Stimulated activated CD8-positive, alpha-beta memory T cell treated with anti-CD3 and anti-CD28 coated beads, Interleukin-4, amount 100 ng/mL, for 24 hours (primary cell): ENCODE results near the gene EPC1.
A peak's percentile ranks its signal among the peaks of the same experiment; 100 is the strongest.

Source experiments
- DNase-seq: peaks from one replicate; pipeline ENCODE4 v3.0.0-alpha.2; 2020; ENCODE audit warnings: low read depth

EPC1 gene

DNA sequence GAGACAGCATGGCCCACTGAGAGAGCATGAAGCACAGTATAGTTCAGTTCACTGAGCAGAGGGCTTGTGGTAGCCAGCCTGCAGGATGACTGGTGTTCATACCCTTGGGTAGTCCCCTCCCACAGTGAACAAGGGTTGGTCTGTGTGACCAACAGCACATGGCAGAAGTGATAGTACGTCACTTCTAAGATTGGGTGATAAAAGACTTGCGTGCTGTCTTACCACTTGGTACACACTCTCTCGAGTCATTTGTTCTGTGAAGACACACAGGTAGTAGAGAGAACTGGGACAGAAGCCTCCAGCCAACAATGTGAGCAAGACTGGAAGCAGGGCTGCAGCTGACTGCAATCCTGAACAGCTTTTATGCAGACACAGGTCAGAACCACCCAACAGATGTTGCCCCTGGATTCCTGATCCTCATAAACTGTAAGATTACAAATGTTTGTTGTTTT, 14.6 kb downstream of the EPC1 start:
- DNase-seq = peak; percentile 47

DNA sequence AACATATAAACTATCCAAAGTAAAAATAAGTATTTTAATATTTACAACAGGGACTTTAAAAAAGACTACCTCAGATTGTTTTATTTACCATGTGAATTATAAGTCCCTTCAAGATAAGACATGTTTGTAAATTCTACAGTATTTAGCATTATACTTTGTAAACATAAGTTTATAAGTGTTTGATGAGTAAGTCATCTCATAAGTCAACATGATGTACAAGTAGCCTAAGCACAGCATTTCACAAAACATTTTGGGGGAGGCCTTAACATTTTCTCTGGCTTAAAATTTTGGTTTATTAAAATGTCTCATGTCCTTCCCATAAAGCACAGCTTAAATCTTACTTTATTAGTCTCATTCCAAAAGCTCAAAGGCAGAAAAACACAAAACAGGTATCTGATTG, 15.4 kb downstream of the EPC1 start:
- no peak for DNase-seq

DNA sequence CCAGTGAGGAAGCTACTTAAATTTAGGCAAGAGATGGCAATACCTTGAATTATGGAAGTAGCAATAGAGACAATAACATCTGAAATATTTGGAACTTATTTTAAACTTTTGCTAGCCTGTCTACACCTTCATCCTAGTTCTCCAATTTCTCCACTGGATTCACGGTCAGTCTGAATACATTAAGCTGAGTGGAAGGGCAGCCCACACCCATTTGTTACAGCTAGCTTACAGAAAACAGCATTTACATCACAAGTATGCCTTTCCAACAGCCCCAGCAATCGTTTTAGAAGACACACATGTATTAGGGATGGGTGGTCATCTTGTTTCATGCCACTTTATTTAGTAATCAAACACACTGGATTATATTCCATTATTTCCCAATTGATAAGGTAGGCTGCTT, 16.7 kb downstream of the EPC1 start:
- no peak for DNase-seq

DNA sequence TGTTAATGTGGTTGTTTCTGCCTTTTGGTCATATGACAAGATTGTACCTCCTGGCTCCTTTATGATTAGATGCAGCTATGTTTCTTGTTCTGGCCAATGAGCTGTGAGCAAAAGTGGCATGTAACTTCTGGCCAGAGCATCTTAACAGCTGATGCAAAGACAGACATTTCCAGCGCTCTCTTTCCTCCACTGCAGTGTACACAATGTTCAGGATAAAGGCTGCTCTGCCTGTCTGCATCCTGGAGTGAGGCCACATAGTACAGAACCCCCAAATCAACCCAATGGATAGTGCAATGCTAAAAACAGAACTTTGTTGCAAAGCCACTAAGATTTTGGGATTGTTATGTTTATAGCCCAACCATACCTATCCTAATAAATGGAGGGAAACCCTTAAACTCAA, 17.9 kb downstream of the EPC1 start:
- DNase-seq = no peak

DNA sequence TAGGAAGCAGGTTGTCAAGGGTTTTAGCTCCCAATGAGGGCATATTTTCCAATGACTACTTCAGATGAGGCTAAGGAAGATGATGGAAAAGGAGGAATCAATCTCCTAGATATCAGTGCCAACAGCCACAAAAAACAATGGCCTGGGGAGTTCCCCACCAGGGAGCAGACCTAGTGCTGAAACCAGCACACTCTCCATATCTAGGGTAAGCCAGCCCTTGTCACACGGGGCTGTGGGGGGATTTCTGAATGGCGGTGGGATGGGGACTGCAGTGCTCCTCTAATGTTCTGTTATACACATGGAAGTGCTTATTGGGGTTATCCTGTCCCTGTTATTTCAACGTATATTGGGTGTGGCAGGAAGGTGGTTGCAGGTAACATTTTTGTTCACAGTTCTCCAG, 18.5 kb downstream of the EPC1 start:
- no peak for DNase-seq

DNA sequence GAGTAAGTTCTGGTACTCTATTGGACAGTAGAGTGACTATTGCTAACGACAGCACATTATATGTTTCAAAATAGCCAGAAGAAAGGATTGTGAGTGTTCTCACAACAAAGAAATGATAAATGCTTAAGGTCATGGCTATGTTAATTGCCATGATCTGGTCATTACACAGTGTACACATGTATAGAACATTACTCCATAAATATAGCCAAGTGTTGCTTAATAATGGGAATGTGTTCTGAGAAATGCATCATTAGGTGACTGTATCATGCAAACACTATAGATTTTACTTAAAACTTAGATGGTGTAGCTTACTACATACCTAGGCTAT, 19.6 kb downstream of the EPC1 start:
- DNase-seq = no peak

DNA sequence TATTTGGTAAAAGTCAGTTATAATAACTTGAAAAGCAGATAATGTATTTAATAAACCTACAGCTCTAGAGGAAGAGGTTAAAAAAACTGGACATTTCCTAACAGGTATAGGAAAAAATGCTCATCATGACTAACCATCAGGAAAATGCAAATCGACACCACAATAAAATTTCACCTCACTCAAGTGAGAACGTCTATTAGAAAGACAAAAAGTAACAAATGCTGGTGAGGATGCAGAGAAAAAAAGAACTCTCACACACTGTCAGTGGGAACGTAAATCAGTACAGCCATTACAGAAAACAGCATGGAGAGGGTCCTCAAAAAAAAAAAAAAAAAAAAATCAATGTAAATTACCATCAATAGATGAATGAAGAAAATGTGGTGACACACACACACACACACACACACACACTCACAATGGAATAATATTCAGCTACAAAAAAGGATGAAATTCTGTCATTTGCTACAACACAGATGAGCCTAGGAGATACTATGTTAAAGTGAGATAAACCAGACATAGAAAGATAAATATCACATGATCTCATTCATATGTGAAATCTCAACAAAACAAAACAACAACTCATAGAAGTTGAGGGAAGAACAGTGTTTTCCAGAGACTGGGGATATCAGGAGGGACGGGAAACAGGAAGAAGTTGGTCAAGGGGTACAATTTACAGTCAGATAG, 20.1 kb downstream of the EPC1 start:
- no peak for DNase-seq

DNA sequence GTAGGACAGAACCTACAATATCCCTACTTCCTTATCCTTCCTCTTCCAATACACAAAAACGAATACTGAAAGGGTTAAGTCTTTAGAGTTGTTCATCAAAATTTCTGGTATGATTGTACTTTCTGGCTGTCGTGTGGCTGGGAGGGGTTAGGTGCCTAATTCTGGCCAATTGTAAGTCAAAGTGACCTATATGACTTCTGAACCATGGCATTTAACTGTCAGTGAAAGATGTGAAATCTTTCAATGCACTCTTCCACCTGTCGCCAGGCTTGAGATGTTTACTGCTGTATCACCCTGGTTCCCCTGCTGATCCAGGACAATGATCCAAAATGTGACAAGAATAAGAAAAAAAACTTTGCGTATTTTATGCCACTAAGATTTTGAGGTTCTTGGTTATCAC, 20.8 kb downstream of the EPC1 start:
- no peak for DNase-seq

DNA sequence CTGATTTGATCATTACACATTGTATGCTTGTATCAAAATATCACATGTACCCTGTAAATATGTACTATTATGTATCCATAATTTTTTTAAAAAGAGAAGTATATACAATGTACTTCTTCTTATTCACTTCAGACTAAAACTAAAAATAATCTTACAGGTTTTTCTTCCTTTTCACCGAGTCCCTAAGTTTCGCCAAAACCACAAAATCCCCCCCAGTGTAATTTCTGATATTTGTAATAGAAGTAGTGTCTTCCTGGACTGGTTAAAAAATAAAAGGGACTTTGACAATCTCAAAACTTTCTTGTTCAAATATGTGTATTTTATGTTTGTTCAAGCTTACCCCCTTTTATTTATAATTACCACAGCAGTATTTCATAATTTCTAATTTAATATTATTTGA, 23.9 kb downstream of the EPC1 start:
- DNase-seq = no peak

DNA sequence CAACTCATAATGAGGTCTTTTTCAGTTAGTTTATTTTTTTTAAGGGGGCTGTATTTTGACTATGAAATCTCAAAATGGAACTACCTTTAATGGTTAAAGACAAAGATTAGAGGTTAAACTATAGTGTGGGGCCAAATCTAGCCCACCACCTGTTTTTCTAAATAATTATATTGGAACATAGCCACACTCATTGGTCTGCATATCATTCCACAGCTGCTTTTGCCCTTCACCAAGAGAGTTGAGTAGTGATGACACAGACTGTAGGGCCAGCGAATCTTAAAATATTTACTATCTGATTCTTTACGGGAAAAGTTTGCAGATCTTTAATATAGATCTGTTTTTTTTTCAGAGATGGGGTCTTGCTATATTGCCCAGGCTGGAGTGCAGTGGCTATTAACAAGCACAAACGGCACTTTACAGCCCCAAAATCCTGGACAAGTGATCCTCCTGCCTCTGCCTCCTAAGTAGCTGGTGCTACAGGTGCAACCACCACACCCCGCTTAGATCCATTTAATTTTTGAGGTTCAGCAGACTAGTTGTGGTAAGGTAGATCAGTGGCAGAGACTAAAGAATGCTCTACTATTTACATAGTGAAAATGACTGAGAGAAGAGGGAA, 25.8 kb downstream of the EPC1 start:
- DNase-seq = no peak

DNA sequence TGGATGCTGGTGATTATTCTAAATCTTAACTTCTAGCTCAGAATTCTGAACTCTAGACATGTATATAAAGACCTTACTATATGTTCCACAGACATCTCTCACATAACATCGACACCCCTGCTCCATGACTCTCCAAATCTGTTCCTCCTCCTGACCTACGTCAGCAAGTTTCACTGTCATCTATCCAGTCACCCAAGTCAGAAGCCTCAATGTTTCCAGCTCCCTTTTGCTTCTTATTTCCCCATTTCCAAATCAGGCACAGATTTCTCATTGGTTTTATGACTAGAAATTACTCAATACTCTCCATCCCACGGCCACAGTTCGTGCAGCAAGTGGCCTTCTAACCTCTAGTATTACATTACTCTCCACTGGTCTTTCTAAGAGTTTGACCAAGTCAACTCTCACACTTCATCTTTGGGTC, 28.5 kb downstream of the EPC1 start:
- DNase-seq = no peak

DNA sequence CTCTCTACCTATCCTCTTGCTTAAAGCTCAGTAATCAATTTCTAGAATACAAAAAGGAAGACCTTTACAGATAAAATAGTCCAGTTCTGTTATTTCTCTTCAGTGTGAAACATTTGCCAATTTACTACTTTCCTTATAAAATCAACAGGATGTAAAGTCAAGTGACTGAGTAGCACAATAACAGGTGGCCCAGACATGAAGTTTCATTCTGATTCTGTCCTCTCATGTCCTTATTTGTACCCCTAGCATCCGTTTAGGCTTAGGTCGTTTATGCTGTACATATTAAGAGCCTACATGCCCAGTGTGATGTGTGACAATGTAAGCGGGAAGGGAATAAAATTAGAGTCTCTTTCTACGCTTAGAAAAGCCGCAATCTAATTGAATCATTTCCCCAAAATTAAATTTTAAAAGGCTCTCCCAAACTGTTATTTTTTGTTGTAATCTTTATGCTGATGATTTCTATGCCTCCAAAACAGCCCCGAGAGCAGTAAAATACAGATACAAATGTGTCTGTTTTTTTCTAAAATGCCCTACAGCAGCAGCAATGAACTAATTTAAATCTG, 29.1 kb downstream of the EPC1 start:
- DNase-seq = no peak

DNA sequence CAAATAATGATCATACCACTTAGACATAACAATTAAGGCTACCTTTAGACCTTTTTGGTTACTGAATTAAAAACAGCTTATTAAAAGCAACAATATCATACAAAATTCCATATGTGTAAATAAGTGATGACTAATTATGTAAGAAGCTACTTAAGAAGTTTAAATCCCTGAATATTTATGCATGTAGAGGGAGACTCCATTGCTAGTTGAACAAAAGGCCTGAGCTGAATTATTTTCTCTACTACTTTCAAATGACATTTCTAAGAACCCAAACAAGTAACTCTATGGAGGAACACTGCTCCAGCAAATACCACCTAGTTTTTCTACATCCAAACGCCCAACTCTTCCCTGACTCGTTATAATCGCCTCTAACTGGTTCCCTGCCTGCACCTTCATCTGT, 31.5 kb downstream of the EPC1 start:
- DNase-seq = no peak

DNA sequence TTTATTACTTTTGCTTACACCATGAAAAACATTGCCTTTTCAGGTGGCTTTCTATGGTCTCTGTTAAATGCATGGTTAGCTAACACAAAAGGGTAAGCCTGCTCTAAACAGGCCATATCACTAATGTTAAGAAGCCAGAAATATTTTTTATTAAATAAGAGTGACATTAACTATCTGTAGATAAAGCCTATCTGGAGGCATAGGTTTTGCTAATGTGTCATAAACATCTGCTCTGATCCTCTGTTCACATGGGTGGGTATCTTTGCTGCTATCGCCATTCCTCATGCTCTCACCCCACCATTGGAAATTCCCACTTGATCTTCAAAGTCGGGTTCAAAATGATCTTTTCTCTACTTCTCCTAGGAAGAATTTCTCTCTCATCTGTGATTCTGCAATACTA, 32.4 kb downstream of the EPC1 start:
- DNase-seq = no peak

DNA sequence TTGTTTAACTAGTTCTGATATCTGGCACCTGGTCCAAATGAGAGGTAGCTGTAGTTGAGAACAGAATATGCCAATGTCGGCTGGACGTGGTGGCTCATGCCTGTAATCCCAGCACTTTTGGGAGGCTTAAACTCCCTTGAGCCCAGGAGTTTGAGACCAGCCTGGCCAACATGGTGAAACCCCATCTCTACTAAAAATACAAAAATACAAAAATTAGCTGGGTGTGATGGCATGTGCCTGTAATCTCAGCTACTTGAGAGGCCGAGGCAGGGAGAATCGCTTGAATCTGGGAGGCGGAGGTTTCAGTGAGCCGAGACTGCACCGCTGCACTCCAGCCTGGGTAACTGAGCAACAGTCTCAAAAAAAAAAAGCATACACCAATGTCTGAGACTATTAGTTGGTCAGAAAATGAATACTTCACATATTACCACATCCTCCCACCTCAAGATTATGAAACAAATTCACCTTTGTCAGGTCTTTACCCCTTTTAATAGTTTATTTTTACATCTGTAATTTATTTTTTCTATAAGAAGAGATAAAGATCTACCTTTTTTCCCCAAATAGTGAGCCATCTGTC, 38.8 kb downstream of the EPC1 start:
- DNase-seq = no peak

DNA sequence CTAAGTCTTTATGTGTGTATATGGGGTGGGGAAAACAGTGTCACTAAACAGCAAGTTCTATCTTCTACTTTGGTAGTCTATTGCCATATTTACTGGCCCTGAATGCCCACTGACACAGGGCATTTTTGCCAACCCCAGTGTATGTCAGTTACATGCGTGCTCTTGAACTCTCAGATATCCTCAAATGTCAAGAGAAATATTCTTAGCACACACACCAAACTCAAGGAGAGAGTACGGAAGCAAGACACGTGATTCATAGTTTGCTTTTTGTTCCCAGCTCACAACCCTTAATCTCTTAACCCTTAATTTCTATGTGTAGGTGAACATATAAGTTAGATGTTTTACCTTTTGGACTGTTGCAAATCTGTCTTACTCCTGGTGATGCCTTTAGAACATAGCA, 39.3 kb downstream of the EPC1 start:
- no peak for DNase-seq

DNA sequence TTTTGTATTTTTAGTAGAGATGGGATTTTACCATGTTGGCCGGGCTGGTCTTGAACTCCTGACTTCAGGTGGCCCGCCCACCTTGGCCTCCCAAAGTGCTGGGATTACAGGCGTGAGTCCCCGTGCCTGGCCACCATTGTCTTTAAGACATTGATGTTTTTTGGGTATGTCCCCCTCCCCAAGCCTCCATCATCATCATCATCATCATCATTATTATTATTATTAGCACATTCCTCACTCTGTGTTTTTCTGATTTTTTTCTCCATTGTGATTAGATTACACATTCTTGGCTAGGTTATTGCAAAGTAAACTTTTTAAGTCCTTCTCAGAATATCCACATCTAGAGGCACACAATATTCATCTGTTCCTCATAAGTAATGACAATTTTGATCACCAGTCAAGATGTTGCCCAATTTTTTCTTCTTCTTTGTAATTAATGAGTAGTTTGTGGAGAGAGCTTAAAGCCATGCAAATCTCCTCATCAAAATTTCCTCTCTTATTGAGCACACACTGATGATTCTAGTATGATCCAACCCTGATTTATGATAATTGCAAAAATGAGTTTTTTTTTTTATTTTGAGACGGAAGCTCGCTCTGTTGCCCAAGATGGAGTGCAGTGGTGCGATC, 47.5 kb downstream of the EPC1 start:
- no peak for DNase-seq

DNA sequence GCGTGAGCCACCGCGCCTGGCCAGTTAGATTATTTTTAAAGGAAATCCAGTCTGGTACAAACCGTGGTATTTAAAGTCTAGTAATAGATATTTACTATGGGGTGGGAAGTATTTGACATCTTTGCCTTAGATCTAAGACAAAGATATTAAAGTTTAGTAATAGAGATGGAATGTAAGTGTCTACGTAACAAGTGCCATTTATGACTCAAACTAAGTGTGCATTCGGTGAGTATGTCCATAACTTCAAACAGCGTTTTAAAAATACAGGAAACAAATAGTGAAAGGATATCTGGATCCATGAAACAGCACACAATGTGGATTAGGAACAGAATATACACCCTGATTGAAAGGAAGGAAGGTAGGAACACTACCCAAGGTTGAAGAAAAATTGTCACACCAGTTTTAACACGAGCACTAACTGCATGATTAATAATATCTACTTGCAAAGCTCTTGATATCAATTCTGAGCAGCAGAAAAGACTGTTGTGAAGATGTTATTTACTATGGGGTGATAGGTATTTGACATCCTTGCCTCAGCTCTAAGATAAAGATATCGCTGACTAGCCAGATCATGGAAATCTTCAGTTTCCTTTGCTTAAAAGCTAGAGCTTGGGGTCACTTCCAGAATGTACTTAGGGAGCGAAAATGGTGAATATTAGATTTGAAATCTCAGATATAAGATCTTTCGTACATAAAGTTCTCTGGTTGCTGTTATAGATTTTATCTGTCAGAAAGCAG, 48.7 kb downstream of the EPC1 start:
- no peak for DNase-seq

DNA sequence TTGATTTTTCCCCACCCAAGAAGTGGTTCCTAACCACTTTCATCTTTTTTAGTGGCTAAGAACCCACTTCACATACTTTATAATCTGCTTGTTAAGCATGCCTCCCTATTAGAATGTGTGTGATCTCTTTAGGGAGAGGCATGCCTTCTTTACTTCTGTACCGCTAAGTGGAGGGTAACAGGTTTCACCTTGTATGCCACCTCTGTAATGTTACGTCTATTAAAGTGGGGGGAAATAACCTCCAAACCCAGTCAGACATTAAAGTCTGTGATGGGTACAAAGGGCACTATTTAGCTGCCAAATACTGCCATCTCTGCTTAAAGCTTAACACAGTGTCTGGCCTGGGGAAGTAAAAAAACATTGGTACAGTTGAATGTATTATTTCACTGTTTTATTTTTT, 51.9 kb downstream of the EPC1 start:
- no peak for DNase-seq

DNA sequence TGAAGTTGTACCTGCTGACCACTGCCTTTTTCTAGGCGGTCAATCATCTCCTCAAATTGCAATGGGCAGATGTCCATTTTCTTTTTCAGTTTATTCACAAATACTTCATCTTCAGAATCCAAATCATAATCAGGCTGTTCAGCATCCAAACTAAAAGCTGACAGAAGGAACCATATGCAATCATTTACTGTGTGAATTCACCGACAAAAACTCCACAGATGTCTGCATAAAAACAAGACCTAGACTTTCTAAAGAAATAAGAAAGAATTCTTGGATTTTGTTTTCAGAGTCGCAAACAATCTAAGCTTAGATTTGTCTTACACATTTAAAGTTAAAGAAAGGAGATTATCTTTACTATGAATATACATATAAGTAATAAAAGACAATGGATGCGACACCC, 53.4 kb downstream of the EPC1 start:
- no peak for DNase-seq

DNA sequence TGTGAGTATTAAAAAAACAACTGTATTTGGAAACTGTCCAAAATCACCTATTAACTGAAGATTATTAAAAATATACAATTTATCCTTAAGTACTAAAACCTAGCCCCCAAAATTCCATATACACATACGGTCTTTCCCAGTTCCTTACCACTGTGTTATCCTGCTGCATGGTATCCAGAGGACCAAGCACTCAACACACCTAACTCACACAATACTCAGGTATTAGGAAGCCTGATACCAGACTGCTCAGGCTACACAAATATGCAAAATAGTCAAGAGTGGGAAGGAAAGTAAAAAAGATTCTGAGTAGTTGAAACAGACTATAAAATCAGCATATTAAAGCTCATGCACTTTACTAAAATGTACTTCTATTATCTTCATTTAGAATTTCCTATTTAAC, 67.2 kb downstream of the EPC1 start:
- no peak for DNase-seq

DNA sequence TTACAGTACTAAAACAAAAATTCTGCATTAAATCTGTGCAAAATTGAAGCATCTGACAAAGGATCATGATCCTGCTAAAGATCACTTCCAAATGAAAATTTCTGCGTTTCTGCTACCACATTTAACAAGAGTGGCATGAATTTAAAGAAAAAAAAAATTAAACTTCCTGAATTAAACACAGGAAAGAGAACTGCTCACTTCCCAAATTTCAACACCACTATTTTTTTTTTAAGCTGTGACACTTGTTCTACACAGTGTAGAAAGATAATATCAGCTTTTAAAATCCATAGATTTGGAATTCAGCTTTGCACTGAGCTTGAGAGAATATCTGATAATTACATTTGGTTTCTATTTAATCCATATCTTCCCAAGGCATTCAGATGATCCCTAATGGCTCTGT, 73.6 kb downstream of the EPC1 start:
- no peak for DNase-seq

DNA sequence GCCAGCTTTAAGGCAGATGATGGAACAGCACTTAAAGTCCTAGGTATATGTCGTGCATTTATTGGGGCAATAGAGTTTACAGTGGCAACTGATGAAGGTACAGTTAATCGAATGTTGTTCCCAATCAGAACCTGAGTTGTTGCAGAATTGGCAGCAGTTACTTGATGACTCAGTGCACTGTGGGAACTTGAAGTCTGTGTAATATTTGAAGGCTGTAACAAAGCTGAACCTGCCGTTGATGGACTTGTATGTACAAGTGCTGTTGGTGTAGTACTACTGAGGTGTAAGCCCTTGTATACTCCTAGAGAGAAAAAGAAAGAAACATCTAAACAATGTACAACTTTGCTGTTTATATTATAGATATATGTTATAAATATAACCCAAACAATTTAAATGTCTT, 75.3 kb downstream of the EPC1 start:
- no peak for DNase-seq
